Epidermal melanocyte (primary cell): ENCODE results near the gene NT5DC4.

Experiments
- DNase-seq: peaks from one replicate; pipeline ENCODE4 v3.0.0; 2011; ENCODE audit warnings: low spot score; ENCODE audit not compliant: insufficient read length

The NT5DC4 gene

DNA sequence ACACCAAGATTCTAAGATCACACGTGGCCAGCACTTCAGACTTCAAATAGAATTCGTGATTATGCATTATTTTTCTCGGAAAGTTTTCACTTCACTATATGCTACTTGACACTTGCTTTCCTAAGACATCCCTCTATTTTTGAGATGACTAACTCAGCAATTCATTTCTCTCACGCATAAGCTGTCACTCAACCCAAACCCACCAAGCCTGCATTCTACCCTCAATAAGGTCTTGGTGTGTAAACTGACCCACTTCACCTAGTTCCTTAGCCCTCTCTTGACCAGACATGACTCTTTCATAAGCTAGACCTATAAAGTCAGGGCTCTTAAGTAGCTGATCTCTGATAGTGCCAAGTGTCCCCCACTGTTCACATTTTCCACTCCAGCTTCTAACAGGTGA, 31.8 kb downstream of the NT5DC4 start:
- no peak for DNase-seq

DNA sequence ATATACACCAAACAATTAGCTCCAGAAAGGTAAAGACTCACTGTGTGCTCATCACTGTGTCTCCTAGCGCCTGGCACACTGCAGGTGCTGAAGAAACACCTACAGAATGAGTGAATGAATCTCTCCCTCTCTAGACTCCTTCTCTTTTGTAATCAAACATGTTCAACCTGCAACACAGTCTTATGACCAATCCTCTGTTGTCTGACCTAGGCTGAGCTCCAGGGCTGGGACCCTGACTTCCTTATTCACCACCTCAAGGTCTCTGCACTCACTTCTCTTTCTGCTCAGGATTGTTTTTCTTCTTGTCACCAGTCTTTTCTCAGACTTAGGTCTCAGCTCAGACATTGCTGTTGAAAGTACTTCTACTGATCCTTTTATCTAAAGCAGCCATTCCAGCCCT, 33.7 kb downstream of the NT5DC4 start:
- DNase-seq = no peak

- no peak for DNase-seq
Observed at GRCh38 chr2:112755444-112755843, 34.6 kb downstream of the NT5DC4 start.

- DNase-seq = no peak
Observed at GRCh38 chr2:112756207-112756606, 35.4 kb downstream of the NT5DC4 start.

DNA sequence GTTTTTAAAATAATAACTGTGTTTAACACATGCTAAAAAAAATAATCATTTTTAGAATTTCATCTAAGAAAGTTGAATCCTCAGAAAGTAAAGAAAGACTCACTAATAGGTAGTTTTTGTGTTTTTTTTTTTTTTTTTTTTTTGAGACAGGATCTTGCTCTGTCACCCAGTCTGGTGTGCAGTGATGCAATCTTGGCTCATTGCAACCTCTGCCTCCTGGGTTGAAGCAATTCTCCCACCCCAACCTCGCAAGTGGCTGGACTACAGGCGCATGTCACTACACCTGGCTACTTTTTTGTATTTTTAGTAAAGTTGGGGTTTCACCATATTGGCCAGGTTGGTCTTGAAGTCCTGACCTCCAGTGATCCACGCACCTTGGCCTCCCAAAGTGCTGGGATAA, 36.4 kb downstream of the NT5DC4 start:
- DNase-seq = no peak

GRCh38 chr2:112758711-112759110, 37.9 kb downstream of the NT5DC4 start:
- no peak for DNase-seq

DNA sequence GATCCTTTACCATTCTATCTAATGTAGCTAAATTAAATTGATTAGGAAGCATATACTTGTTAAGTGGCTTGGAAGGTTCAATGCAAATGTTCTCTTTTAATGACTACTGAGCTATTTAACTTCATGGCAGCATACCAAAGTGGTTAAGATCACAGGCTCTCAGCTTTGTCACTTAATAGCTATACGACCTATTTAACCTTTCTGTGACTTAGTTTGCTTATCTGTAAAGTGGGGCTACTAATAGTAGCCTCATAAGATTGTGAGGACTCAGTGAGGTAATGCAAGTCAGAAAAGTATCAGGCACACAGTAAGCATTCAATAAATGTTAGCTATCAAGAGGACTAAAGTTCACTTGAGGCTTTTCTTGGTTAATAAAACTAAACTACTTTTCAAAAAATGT, 39.3 kb downstream of the NT5DC4 start:
- no peak for DNase-seq

GRCh38 chr2:112762276-112762675, 41.5 kb downstream of the NT5DC4 start:
- no peak for DNase-seq

- DNase-seq = peak; percentile 97
Observed at GRCh38 chr2:112764071-112765044, 43.5 kb downstream of the NT5DC4 start, which contains the start of gene CKAP2L. Gene CKAP2L, minus strand, starts transcription at chr2:112764609. Its CDS starts 11 bp downstream, at chr2:112764598.

- no peak for DNase-seq
Observed at GRCh38 chr2:112765251-112765650, 44.4 kb downstream of the NT5DC4 start.

GRCh38 chr2:112767693-112768330, 47.0 kb downstream of the NT5DC4 start:
- DNase-seq = no peak

- DNase-seq = no peak
Observed at GRCh38 chr2:112768432-112768831, 47.6 kb downstream of the NT5DC4 start.

GRCh38 chr2:112772322-112772721, 51.5 kb downstream of the NT5DC4 start:
- DNase-seq = no peak

GRCh38 chr2:112772911-112773475, 52.2 kb downstream of the NT5DC4 start:
- DNase-seq = no peak

GRCh38 chr2:112773556-112773955, 52.7 kb downstream of the NT5DC4 start:
- DNase-seq = no peak

GRCh38 chr2:112774536-112775285, 53.9 kb downstream of the NT5DC4 start:
- DNase-seq = no peak

GRCh38 chr2:112776113-112776512, 55.3 kb downstream of the NT5DC4 start:
- DNase-seq = no peak

DNA sequence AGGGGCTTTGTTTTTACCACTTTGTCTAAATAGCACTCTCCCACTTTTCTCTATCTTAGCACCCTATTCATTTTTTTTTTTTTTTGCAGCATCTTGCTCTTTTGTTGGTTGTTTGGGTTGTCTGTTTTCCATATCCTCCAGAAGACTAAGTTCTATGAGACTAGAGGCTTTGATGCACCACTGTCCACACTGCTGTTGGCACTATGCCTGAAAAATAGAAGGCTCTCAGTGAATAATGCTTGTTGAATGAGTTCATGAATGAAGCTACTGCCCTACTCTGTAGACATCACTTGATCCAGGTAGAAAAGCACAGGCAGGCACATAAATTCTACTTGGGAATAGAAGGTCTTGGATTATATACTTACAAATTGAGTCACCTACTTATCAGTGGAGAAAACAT, 56.2 kb downstream of the NT5DC4 start:
- no peak for DNase-seq

DNA sequence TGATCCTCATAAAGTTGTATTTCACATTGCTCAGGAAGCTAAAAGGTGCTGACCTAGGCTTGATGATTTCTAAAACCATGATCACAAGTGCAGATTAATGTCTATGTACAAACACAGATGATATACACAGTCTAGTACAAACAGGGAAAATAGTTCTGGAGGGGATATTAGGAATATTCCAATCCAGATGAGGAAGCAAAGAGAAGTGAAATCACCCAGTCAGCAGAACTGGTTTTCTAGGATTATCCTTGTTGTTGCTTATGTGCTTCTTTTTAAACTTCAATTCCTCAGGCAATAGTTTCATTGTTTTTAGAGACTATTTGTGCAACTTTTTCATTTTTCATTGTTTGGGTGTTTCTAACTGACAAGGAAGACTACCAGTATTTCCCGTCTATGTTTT, 58.8 kb downstream of the NT5DC4 start:
- no peak for DNase-seq

- DNase-seq = no peak
Observed at GRCh38 chr2:112782234-112782799, 61.5 kb downstream of the NT5DC4 start.

- DNase-seq = no peak
Observed at GRCh38 chr2:112783187-112783714, 62.4 kb downstream of the NT5DC4 start.
